ENCODE data around the gene SZT2.

- TF ChIP-seq, protein P1, sequence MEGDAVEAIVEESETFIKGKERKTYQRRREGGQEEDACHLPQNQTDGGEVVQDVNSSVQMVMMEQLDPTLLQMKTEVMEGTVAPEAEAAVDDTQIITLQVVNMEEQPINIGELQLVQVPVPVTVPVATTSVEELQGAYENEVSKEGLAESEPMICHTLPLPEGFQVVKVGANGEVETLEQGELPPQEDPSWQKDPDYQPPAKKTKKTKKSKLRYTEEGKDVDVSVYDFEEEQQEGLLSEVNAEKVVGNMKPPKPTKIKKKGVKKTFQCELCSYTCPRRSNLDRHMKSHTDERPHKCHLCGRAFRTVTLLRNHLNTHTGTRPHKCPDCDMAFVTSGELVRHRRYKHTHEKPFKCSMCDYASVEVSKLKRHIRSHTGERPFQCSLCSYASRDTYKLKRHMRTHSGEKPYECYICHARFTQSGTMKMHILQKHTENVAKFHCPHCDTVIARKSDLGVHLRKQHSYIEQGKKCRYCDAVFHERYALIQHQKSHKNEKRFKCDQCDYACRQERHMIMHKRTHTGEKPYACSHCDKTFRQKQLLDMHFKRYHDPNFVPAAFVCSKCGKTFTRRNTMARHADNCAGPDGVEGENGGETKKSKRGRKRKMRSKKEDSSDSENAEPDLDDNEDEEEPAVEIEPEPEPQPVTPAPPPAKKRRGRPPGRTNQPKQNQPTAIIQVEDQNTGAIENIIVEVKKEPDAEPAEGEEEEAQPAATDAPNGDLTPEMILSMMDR (conservative IDR thresholded peaks at IDR 0.05; ENCODE audit: low read length): no peak
- TF ChIP-seq EZH2phosphoT487 (IDR thresholded peaks at IDR 0.05; ENCODE audit: borderline replicate concordance, low read depth, low read length): no peak
These were observed 20.9 kb downstream of the SZT2 start for GRCh38 chr1:43410571-43410970.

Data from OCI-LY7 (cell line).